ENCODE data around the gene USH1G. TPM values are rescaled to one million over a fixed set of nuclear protein-coding genes. Genes with fewer than 3 reads are reported as not detected.
A peak's percentile ranks its signal among the peaks of the same experiment; 100 is the strongest.

Gene USH1G
- total RNA-seq, 1 donor from 2014 or later = 0.18 TPM

GRCh38 chr17:74963656-74964055 lies 40.6 kb upstream of the USH1G start:
- H3K4me3 Mint-ChIP-seq (ENCODE audit: unreplicated experiment) = no peak overlapping the region
- H3K9me3 Mint-ChIP-seq (ENCODE audit: unreplicated experiment) = no peaks in the 10 kb centered on the region

GRCh38 chr17:74962622-74963394 lies 39.8 kb upstream of the USH1G start:
- H3K36me3 Mint-ChIP-seq (ENCODE audit: low read depth, unreplicated experiment) = peaks cover 22% of the 10 kb centered on the region
- peaks cover 9% of the 10 kb centered on the region for H3K4me1 Mint-ChIP-seq (ENCODE audit: unreplicated experiment)
- no peak overlapping the region for H3K27ac Mint-ChIP-seq (ENCODE audit: unreplicated experiment)
- H3K27me3 Mint-ChIP-seq (ENCODE audit: unreplicated experiment) = peaks cover 12% of the 10 kb centered on the region
- DNase-seq (ENCODE audit: low spot score) = no peak
- no peaks in the 10 kb centered on the region for H3K9me3 Mint-ChIP-seq (ENCODE audit: unreplicated experiment)
- no peak overlapping the region for H3K4me3 Mint-ChIP-seq (ENCODE audit: unreplicated experiment)
- TF ChIP-seq CTCF (IDR thresholded peaks at IDR 0.05; ENCODE audit: unreplicated experiment) = no peak

More at GRCh38 chr17:74963656-74964055, 40.6 kb upstream of the USH1G start:
- Mint-ChIP-seq H3K4me1 (ENCODE audit: unreplicated experiment) (peaks cover 10% of the 10 kb centered on the region), H3K27ac (ENCODE audit: unreplicated experiment) (no peak overlapping the region), H3K36me3 (ENCODE audit: low read depth, unreplicated experiment) (peaks cover 20% of the 10 kb centered on the region), H3K27me3 (ENCODE audit: unreplicated experiment) (peaks cover 9% of the 10 kb centered on the region)
- TF ChIP-seq CTCF (IDR thresholded peaks at IDR 0.05; ENCODE audit: unreplicated experiment) = no peak
- no peak for DNase-seq (ENCODE audit: low spot score)

GRCh38 chr17:74961657-74962350 lies 38.7 kb upstream of the USH1G start:
- TF ChIP-seq CTCF (IDR thresholded peaks at IDR 0.05; ENCODE audit: unreplicated experiment) = peak; percentile 95
- Mint-ChIP-seq H3K27me3 (ENCODE audit: unreplicated experiment) (peaks cover 14% of the 10 kb centered on the region), H3K27ac (ENCODE audit: unreplicated experiment) (no peak overlapping the region), H3K9me3 (ENCODE audit: unreplicated experiment) (no peaks in the 10 kb centered on the region), H3K4me1 (ENCODE audit: unreplicated experiment) (peaks cover 9% of the 10 kb centered on the region), H3K4me3 (ENCODE audit: unreplicated experiment) (no peak overlapping the region), H3K36me3 (ENCODE audit: low read depth, unreplicated experiment) (peaks cover 24% of the 10 kb centered on the region)
- peak; percentile 91 for DNase-seq (ENCODE audit: low spot score)

- peaks cover 6% of the 10 kb centered on the region for H3K4me1 Mint-ChIP-seq (ENCODE audit: unreplicated experiment)
- no peak overlapping the region for H3K27ac Mint-ChIP-seq (ENCODE audit: unreplicated experiment)
- H3K36me3 Mint-ChIP-seq (ENCODE audit: low read depth, unreplicated experiment) = peaks cover 21% of the 10 kb centered on the region
- peak; percentile 61 for DNase-seq (ENCODE audit: low spot score)
- H3K4me3 Mint-ChIP-seq (ENCODE audit: unreplicated experiment) = no peak overlapping the region
- peak; percentile 44 for TF ChIP-seq CTCF (IDR thresholded peaks at IDR 0.05; ENCODE audit: unreplicated experiment)
- H3K9me3 Mint-ChIP-seq (ENCODE audit: unreplicated experiment) = no peaks in the 10 kb centered on the region
- H3K27me3 Mint-ChIP-seq (ENCODE audit: unreplicated experiment) = peaks cover 14% of the 10 kb centered on the region
Observed at GRCh38 chr17:74960570-74961342, 37.7 kb upstream of the USH1G start.
